Measurements from ENCODE around the gene PKLR.
"Not testable (repeated sequence)": the region's sequence is repeated elsewhere in the genome, so short reads cannot be mapped to it uniquely, and the experiment has no call there.

PKLR gene

DNA sequence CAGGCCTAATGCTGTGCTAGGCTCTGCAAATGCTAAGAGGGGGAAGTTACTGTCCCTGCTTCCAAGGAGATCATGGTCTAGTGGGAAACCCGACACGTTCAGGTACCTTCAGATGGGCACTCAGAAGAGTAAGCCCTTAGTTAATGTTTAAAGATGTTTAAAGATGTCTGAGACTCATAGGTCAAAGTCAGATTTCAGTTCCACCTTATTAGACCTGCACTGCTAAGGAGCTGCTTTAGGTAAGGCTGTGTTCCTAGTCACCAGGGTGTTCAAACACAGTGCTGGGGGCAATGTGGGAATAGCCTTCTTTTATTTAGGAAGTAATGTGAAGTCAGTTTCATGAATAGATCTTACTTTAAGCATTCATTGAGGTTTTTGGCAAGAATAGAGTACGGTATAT is 15.7 kb upstream of the PKLR start:
- DNase-seq: no peak

DNA sequence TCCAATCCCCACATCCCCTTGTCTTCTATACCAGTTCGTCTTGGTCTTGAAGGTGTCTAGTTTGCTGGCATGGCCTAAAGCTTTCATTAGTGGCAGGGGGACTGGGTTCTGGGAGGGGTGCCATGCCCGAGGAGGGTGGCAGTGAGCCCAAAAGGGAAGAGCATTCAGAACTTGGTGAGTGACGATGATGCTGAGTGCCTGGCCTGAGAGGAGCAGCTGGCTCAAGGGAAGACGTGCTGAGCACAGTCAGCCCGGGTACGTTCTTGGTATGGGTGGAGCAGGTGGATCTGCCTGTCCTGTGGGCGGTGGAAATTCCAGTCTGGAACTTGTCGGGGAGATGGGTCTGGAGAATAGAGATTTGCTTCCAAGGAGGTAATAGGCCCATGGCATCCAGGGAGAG is 12.0 kb upstream of the PKLR start:
- DNase-seq: no peak

GRCh38 chr1:155309423-155310021 is 8.3 kb upstream of the PKLR start:
- DNase-seq: no peak

DNA sequence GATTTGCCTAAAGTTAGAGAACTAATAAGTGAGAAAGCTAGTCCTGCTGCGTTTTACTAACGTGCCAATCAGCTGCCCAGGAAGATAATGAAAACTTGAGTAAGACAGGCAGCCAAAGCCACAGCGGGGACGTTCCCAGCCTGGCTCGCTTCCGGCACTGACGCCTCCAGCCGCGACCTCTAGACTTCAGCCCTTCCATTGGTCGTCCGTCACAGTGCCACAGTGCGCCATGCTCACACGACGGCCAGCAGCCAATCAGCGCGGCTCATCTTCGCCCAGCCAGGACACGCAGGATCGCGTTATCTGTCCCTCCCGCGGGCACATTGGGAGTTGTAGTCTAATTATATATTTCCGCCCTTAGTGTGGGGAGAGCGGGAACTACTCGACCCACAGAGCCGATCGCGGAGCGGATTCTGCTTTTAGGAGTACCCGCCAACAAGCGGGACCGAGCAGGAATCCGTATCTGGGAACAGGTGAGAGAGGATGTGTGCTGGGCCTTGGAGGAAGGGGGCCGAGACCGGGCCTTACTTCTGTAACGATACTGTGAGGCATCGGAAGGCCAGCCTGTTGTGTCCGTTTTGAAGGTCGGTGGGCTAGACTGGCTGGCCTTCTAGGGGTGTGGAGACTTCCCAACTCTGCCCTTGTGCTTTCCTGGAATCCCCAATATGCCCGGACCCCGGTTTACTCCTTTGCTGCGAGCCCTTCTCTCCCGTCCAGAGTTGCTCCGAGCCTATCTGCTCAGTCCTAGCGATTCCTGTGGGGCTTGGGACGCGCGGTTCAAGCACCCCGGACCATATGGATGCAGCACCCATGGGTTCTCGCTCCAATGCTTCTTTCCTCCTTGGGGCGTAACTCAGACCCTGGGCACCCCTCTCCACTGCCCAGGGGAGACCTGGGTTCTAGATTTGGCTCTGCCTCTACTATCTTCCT is 7.5 kb upstream of the PKLR start, which contains the start of gene FDPS:
Gene FDPS, plus strand, starts transcription at position 374 of the 930 bp plus-strand sequence. CDS start 924 bp downstream, outside the sequence.
- peak; percentile 99 for DNase-seq

- peak; percentile 39 for DNase-seq
Measured at GRCh38 chr1:155307247-155307740, 6.1 kb upstream of the PKLR start.

DNA sequence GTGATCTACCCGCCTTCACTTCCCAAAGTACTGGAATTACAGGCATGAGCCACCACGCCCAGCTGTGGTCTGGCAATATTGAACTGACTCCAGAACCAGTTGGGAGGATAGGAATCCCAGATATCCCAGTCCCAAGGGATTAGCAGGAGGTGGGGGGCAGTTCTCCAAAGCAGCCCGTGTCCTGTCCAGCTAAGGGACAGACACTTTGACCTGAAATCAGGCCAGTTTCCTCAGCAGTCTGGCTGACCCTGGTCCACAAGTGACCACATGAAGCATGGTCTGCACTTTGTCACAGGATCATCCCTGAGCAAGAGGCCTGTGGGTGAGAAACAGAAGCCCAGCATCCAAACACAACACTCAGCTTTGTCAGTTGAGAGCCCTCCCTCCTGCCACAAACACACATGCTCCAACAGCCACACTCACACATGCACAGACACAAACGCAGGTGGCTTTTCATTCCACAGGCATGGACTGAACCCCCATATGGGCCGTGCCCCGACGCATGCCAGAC is 4.7 kb upstream of the PKLR start:
- DNase-seq: no peak

- no peak for DNase-seq
Measured at GRCh38 chr1:155304558-155305063, 3.4 kb upstream of the PKLR start.

DNA sequence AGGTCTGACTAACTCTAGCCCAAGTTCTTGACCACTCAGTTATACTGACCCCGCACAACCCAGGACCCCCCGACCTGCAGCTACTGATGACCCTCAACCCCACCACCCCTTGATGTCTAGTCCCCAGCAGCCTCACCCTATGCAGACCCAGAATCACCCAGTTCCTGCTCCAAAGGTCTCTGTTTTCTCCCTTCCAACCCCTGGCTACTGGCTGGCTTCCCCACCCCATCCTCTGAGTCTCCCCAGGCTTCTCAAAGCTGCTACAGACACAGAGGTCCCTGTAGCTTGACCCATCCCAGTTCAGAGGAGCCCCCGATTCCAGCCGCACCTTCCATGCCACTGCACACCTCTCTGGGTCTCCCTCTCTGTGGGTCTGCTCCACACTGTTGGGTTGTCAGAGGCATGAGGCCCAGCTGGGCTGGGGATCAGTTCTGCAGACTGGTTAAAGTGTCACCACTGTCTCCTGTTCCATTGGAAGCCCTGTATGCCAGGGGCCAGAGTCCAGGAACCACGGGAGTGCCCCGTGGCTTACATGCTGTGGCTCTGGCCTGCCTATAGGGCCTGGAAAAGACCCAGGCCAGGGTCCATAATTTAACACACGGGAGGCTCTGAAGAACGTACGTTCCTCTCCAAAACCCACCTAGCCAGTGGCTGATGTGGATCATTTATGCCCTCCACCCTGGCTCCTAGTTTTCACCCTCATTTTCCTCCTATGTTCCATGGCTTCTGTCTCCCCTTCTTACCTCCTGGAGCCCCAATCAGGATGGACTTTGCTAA is 497 bp downstream of the PKLR start:
- no peak for DNase-seq

DNA sequence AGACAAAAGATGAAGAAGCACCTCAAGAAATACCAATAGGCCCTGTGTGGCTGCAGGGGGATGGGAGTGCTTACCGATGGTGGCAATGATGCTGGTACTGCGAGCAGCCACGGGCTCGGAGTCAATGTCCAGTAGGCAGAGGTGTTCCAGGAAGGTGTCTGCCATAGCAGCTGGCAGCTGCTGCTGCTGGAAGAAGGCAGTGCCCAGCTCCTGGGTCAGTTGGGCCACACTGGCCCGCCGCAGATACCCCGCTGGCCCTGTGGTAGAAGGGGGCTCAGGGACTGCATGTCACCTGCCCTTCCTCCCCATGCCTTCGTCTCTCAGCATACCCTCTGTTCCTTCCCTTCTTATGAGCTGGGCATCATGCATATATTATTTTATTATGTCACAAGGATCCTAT is 1.2 kb downstream of the PKLR start:
- DNase-seq: no peak

GRCh38 chr1:155297384-155297783 is 3.9 kb downstream of the PKLR start:
- DNase-seq: no peak

- DNase-seq: no peak
Measured at GRCh38 chr1:155296661-155297060, 4.6 kb downstream of the PKLR start.

DNA sequence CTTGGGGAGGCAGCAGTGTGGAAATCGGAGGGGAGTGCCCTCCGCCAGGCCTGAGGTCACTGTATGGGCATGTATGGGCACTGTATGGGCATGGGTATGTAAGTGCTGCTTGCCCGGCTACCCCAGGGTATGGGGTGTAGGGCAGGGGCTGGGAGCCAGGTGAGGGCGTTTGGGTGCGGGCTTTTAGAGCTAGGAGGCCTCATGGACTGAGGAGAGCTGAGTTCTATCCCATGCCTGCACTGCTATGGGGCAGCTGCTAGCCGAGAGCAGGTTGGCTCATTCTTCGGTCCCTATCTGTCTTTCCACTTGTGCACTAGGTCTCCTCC is 5.3 kb downstream of the PKLR start:
- no peak for DNase-seq

GRCh38 chr1:155295183-155295941 is 5.9 kb downstream of the PKLR start:
- no peak for DNase-seq

DNA sequence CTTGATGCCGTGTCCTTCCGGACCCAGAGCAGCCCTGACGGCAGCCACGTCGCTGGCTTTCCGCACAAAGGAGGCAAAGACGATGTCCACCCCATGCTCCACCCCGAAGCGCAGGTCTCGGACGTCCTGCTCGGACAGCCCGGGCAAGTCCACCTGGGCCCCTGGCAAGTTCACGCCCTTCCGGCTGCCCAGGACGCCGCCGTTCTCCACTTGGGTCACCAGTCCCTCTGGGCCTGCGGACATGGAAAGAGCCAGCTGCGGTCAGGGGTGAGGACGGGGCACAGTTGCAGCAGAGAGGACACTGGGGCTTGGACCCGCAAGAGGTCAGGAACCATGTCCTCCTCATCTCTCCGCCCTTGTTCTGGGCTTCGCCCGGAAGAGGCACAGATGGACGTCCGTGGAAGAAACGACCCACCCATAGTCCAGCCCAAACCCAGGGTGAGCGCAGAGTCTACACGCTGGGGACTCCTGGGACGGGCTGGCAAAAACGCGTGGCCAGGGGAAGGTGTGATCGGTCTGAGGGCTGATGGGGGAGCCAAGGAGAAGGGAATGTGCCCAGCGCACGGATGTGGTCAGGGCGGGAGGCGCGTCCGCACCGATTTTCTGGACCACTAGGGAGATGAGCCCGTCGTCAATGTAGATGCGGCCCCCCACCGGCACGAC is 6.6 kb downstream of the PKLR start:
- DNase-seq: no peak

DNA sequence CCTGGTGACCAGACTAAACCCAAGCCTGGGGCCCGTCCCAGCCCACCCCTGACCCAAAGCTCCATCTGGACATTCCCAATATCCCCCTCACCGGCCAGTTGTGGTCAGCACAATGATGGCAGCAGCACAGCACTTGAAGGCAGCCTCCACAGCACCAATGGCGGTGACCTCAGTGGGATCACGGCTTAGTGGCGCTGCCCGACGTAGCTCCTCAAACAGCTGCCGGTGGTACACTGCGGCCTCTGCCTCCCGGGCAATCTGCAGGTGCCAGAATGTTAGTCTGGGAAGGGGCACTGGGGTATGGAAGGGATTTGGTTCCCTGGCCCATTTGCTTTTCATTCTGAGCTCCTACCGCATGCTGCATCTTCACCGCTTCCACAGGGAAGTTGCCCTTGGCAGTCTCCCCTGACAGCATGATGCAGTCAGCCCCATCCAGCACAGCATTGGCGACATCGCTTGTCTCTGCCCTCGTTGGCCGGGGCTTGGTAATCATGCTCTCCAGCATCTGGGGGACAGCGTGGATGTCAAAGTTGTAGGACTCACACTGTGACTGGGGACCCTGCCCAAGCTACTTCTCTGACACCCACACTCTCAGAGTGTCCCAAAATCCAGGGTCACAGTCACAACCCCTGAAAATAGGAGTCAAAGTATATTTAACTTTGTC is 8.0 kb downstream of the PKLR start:
- DNase-seq: no peak

DNA sequence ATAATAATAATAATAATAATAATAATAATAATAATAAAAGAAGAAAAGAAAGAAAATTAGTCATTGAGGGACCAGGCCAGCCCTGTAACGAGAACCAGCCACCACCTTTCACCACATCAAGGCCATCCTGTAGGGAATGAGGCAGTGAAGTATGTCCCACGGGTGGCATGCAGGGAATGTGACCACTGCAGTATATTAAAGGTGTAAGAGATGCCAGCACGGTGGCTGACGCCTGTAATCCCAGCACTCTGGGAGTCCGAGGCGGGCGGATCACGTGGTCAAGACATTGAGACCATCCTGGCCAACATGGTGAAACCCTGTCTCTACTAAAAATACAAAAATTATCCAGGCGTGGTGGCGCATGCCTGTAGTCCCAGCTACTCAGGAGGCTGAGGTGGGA is 10.2 kb downstream of the PKLR start:
- not testable (repeated sequence) for DNase-seq

- DNase-seq: no peak
Measured at GRCh38 chr1:155287987-155288543, 13.2 kb downstream of the PKLR start.

GRCh38 chr1:155286544-155286943 is 14.7 kb downstream of the PKLR start:
- no peak for DNase-seq

DNA sequence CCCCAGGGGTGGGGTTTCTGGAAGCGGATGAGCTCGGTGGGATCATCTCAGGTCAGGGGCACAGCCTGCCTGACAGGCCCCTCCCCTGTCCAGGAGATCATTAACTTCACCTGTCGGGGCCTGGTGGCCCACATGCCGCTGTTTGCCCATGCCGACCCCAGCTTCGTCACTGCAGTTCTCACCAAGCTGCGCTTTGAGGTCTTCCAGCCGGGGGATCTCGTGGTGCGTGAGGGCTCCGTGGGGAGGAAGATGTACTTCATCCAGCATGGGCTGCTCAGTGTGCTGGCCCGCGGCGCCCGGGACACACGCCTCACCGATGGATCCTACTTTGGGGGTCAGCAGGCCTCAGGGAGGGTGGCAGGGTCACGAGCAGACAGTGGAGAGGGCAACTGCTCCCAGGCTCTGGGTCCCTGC is 15.6 kb downstream of the PKLR start:
- no peak for DNase-seq

GRCh38 chr1:155285063-155285462 is 16.2 kb downstream of the PKLR start:
- DNase-seq: no peak

- DNase-seq: no peak
Measured at GRCh38 chr1:155284476-155284875, 16.8 kb downstream of the PKLR start.

Measured in CD4-positive, alpha-beta T cell treated with Interleukin-10 for 1 hour (primary cell).